GM23248 (cell line): ENCODE measurements around the gene CDX2. TPM values are rescaled to one million over a fixed set of nuclear protein-coding genes. Genes with fewer than 3 reads are reported as not detected.

Source experiments
- DNase-seq: peaks from one replicate; pipeline ENCODE4 v3.0.0-alpha.2; 2015
- H2AFZ ChIP-seq: fragments of 200-600 bp; sonication (generic); 2 replicates; pipeline ENCODE4 v1.6.1; 2016; ENCODE audit warnings: antibody characterized with exemption
- H3F3A ChIP-seq: fragments of 200-600 bp; sonication (generic); 2 replicates; pipeline ENCODE4 v1.6.1; 2016; ENCODE audit warnings: mild to moderate bottlenecking, antibody characterized with exemption, mixed run types; ENCODE audit not compliant: insufficient read depth
- H3K27ac ChIP-seq: fragments of 200-600 bp; sonication (generic); 2 replicates; pipeline ENCODE4 v1.5.1; 2016; ENCODE audit warnings: mild to moderate bottlenecking
- H3K27me3 ChIP-seq: fragments of 200-600 bp; sonication (generic); replicated peaks from 2 replicates; pipeline ENCODE4 v1.6.1; 2016; ENCODE audit warnings: mild to moderate bottlenecking; ENCODE audit not compliant: insufficient read depth
- H3K36me3 ChIP-seq: fragments of 200-600 bp; sonication (generic); 2 replicates; pipeline ENCODE4 v1.6.1; 2016; ENCODE audit warnings: low read depth, mild to moderate bottlenecking
- H3K4me1 ChIP-seq: fragments of 200-600 bp; sonication (generic); 2 replicates; pipeline ENCODE4 v1.6.1; 2016; ENCODE audit warnings: mild to moderate bottlenecking; ENCODE audit not compliant: insufficient read depth
- H3K4me2 ChIP-seq: fragments of 200-600 bp; sonication (generic); one replicate; pipeline ENCODE4 v1.6.1; 2016; ENCODE audit warnings: mild to moderate bottlenecking; ENCODE audit not compliant: unreplicated experiment
- H3K4me3 ChIP-seq: fragments of 200-600 bp; sonication (generic); 2 replicates; pipeline ENCODE4 v1.5.1; 2016; ENCODE audit warnings: mild to moderate bottlenecking
- H3K79me2 ChIP-seq: fragments of 200-600 bp; sonication (generic); 2 replicates; pipeline ENCODE4 v1.6.1; 2016; ENCODE audit warnings: mild to moderate bottlenecking; ENCODE audit not compliant: insufficient read depth
- H3K9ac ChIP-seq: fragments of 200-600 bp; sonication (generic); 2 replicates; pipeline ENCODE4 v1.6.1; 2016; ENCODE audit warnings: mild to moderate bottlenecking
- H3K9me2 ChIP-seq: fragments of 200-600 bp; sonication (generic); 2 replicates; pipeline ENCODE4 v1.6.1; 2016; ENCODE audit warnings: mixed run types, mild to moderate bottlenecking, moderate library complexity; ENCODE audit not compliant: insufficient read depth
- H3K9me3 ChIP-seq: fragments of 200-600 bp; sonication (generic); one replicate; pipeline ENCODE4 v1.6.1; 2017; ENCODE audit warnings: low read depth
- H4K20me1 ChIP-seq: fragments of 200-600 bp; sonication (generic); 2 replicates; pipeline ENCODE4 v1.6.0; 2016; ENCODE audit not compliant: insufficient read depth
- EZH2 ChIP-seq: fragments of 200-600 bp; sonication (generic); IDR thresholded peaks from 2 replicates; pipeline ENCODE4 v1.6.1; 2018; ENCODE audit warnings: antibody characterized with exemption, mild to moderate bottlenecking; ENCODE audit not compliant: insufficient read depth, poor library complexity, severe bottlenecking
- EZH2phosphoT487 ChIP-seq: fragments of 200-600 bp; sonication (generic); IDR thresholded peaks from 2 replicates; pipeline ENCODE4 v1.6.1; 2018; ENCODE audit warnings: antibody characterized with exemption, moderate library complexity, mild to moderate bottlenecking, low read depth; ENCODE audit not compliant: insufficient read depth
- WGBS, 2 experiments: methylation state at CpG; one replicate each; pipeline ENCODE4 v1.1.6; 2015 to 2017; ENCODE audit warnings: low lambda C conversion rate in 2 of 2, low coverage in 1 of 2; ENCODE audit errors: missing lambda C conversion rate in 2 of 2; 5-methylcytosine and 5-hydroxymethylcytosine counted together
- in situ Hi-C: fragments of 300-500 bp; cut with MboI; formaldehyde crosslinking; loops from 2 replicates; pipeline ENCODE4 v1.15.0; 2020
- polyA plus RNA-seq: library from polyadenylated mRNA; unstranded; fragments of >200 nt; fragmentation: Nextera tagmentation; extraction: Ambion mirVana; gene quantifications from 2 replicates; pipeline ENCODE4 v1.2.1, GENCODE V29; 2016
- total RNA-seq: library from RNA; depleted of rRNA; stranded (reverse); fragments of >200 nt; shearing (Covaris generic); gene quantifications from 2 replicates; pipeline ENCODE4 v1.2.3, GENCODE V29; 2014

Gene CDX2
- total and polyA plus RNA-seq, 2 experiments from 2014 or later, result not detected

- H3K4me1 ChIP-seq, result no peaks in the 10 kb centered on the region
- H3K4me2 ChIP-seq, result no peak overlapping the region
- H3K36me3 ChIP-seq, result no peaks in the 10 kb centered on the region
- no peak overlapping the region for H3K27ac ChIP-seq
- no peaks in the 10 kb centered on the region for H3K9me3 ChIP-seq
- 3 to 6% methylated on average over 53 of the region's 53 CpGs for WGBS, 2 experiments
- H3K4me3 ChIP-seq, result no peak overlapping the region
- in situ Hi-C loops, result no loop called here
- peaks cover 96% of the 10 kb centered on the region for H3K27me3 ChIP-seq
- no peak overlapping the region for H3K9ac ChIP-seq
- no peaks in the 10 kb centered on the region for H3F3A ChIP-seq
- H3K79me2 ChIP-seq, result no peaks in the 10 kb centered on the region
- H3K9me2 ChIP-seq, result no peaks in the 10 kb centered on the region
- TF ChIP-seq EZH2 (no peak), EZH2phosphoT487 (0 out of 2 replicates have a peak, but pooled peaks have one; percentile 18)
- H4K20me1 ChIP-seq, result no peaks in the 10 kb centered on the region
- DNase-seq, result no peak
- no peak overlapping the region for H2AFZ ChIP-seq
Measured at GRCh38 chr13:27970382-27971235, 1.5 kb upstream of the CDX2 start.

GRCh38 chr13:27969866-27970229 lies 733 bp upstream of the CDX2 start:
- peak; percentile 93 for TF ChIP-seq EZH2
- no peak for TF ChIP-seq EZH2phosphoT487
- H3K27ac ChIP-seq, result no peak overlapping the region
- H3K4me1 ChIP-seq, result no peaks in the 10 kb centered on the region
- H3K36me3 ChIP-seq, result no peaks in the 10 kb centered on the region
- 5 to 7% methylated on average over 7 of the region's 7 CpGs for WGBS, 2 experiments
- H2AFZ ChIP-seq, result no peak overlapping the region
- H3F3A ChIP-seq, result no peaks in the 10 kb centered on the region
- no peak for DNase-seq
- H3K4me2 ChIP-seq, result no peak overlapping the region
- no peaks in the 10 kb centered on the region for H3K9me2 ChIP-seq
- H3K4me3 ChIP-seq, result no peak overlapping the region
- in situ Hi-C loops, result no loop called here
- no peaks in the 10 kb centered on the region for H3K9me3 ChIP-seq
- H4K20me1 ChIP-seq, result no peaks in the 10 kb centered on the region
- peaks cover 96% of the 10 kb centered on the region for H3K27me3 ChIP-seq
- H3K79me2 ChIP-seq, result no peaks in the 10 kb centered on the region
- H3K9ac ChIP-seq, result no peak overlapping the region

DNA sequence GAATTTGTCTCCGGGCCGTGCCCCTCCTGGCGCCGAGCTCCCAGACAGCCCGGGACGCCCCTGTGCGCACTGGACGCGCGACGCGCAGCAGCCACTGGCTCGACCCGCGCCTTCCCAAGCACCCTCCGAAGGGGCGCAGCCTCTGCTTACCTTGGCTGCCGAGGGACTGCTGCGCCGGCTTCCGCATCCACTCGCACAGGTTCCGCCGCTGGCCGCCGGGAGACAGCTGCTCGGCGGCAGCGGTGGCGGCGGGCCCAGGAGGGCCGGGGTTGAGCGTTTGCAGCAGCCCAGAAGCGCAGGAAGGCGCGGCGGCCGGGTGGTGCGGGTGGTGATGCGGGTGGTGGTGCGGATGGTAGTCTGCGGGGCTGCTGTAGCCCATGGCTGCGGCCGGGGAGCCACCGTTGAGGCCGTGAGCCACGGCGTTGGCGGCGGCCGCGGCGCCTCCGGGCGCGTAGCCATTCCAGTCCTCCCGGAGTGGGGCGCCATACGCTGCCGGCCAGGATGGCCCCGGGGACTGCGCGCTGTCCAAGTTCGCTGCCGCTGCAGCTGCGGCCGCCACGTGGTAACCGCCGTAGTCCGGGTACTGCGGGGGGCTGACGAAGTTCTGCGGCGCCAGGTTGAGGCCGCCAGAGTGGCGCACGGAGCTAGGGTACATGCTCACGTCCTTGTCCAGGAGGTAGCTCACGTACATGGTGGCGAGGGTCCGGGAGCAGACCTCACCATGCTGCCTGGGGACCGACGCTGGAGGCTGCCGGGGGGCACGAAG lies 616 bp downstream of the CDX2 start:
- Histone ChIP-seq H4K20me1 (no peaks in the 10 kb centered on the region), H3K27me3 (peaks cover 97% of the 10 kb centered on the region), H3K9me2 (no peaks in the 10 kb centered on the region), H2AFZ (no peak overlapping the region), H3K9ac (no peak overlapping the region), H3K9me3 (no peaks in the 10 kb centered on the region), H3K79me2 (no peaks in the 10 kb centered on the region), H3K4me2 (no peak overlapping the region), H3K36me3 (no peaks in the 10 kb centered on the region), H3K4me3 (no peak overlapping the region), H3F3A (no peaks in the 10 kb centered on the region), H3K4me1 (no peaks in the 10 kb centered on the region), H3K27ac (no peak overlapping the region)
- TF ChIP-seq EZH2, result no peak
- no peak for TF ChIP-seq EZH2phosphoT487
- WGBS, 2 experiments, result 3 to 5% methylated on average over 62 to 73 of the region's 86 CpGs
- no peak for DNase-seq
- in situ Hi-C loops, result no loop called here

GRCh38 chr13:27967736-27968315 lies 1.3 kb downstream of the CDX2 start:
- no peak overlapping the region for H3K27ac ChIP-seq
- no peaks in the 10 kb centered on the region for H3K79me2 ChIP-seq
- no peak for DNase-seq
- no peaks in the 10 kb centered on the region for H3K9me3 ChIP-seq
- H3K4me1 ChIP-seq, result no peaks in the 10 kb centered on the region
- in situ Hi-C loops, result no loop called here
- H3K36me3 ChIP-seq, result no peaks in the 10 kb centered on the region
- no peaks in the 10 kb centered on the region for H3F3A ChIP-seq
- TF ChIP-seq EZH2phosphoT487, result no peak
- peak; percentile 76 for TF ChIP-seq EZH2
- no peak overlapping the region for H2AFZ ChIP-seq
- WGBS, 2 experiments, result 1 to 2% methylated on average over 28 to 31 of the region's 33 CpGs
- no peaks in the 10 kb centered on the region for H3K9me2 ChIP-seq
- no peak overlapping the region for H3K4me3 ChIP-seq
- H3K9ac ChIP-seq, result no peak overlapping the region
- no peak overlapping the region for H3K4me2 ChIP-seq
- peaks cover 96% of the 10 kb centered on the region for H3K27me3 ChIP-seq
- no peaks in the 10 kb centered on the region for H4K20me1 ChIP-seq
